Measurements from ENCODE around the gene HSD17B11.

DNA sequence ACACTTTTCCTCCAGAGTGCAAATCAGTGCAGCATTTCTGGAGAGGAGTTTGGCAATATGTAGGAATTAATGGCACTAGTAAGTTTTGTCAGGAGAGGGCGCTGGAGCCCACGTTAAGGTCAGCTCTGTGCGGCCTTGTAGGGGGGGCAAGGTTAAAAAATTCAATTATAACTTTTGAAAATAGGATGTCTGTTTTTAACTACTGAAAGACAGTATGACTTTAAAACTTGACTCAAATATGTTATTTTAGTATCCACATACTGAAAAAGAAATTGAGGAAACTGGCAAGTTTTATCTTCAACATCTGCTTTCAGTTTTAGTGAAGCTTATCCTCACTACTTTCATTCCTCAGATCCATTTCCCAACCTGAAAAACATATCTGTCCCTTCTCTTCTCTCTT lies 37.4 kb downstream of the HSD17B11 start:
- TF ChIP-seq, protein P1, sequence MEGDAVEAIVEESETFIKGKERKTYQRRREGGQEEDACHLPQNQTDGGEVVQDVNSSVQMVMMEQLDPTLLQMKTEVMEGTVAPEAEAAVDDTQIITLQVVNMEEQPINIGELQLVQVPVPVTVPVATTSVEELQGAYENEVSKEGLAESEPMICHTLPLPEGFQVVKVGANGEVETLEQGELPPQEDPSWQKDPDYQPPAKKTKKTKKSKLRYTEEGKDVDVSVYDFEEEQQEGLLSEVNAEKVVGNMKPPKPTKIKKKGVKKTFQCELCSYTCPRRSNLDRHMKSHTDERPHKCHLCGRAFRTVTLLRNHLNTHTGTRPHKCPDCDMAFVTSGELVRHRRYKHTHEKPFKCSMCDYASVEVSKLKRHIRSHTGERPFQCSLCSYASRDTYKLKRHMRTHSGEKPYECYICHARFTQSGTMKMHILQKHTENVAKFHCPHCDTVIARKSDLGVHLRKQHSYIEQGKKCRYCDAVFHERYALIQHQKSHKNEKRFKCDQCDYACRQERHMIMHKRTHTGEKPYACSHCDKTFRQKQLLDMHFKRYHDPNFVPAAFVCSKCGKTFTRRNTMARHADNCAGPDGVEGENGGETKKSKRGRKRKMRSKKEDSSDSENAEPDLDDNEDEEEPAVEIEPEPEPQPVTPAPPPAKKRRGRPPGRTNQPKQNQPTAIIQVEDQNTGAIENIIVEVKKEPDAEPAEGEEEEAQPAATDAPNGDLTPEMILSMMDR (IDR thresholded peaks at IDR 0.05): peak in 2 of 3 experiments; percentile 26 to 71
- no peak for TF ChIP-seq POLR2AphosphoS5 (IDR thresholded peaks at IDR 0.05; ENCODE audit: insufficient read depth in 1 of 2, low read depth in 1 of 2)
